Transverse colon (tissue), 4 donors: ENCODE data around the gene CCL22. TPM values are rescaled to one million over a fixed set of nuclear protein-coding genes. Genes with fewer than 3 reads are reported as not detected.
"Not testable (repeated sequence)": the region's sequence is repeated elsewhere in the genome, so short reads cannot be mapped to it uniquely, and the experiment has no call there.

ENCODE experiments used
- DNase-seq: peaks from one replicate; pipeline ENCODE4 v3.0.0-alpha.2; 2019
- H3K27ac ChIP-seq, 4 donors: fragments of 200-600 bp; sonication (generic); 2 replicates each; pipeline ENCODE4 v1.5.1; 2016 to 2018; ENCODE audit warnings: inconsistent platforms in 4 of 4
- H3K27me3 ChIP-seq: fragments of 200-600 bp; sonication (generic); 2 replicates; pipeline ENCODE4 v1.5.1; 2017; ENCODE audit warnings: inconsistent platforms
- H3K36me3 ChIP-seq, 4 donors: fragments of 200-600 bp; sonication (generic); 2 replicates each; pipeline ENCODE4 v1.5.1; 2017 to 2019; ENCODE audit warnings: inconsistent platforms in 4 of 4
- H3K4me1 ChIP-seq, 4 donors: fragments of 200-600 bp; sonication (generic); 2 replicates each; pipeline ENCODE4 v1.5.1; 2017 to 2020; ENCODE audit warnings: inconsistent platforms in 4 of 4
- H3K4me3 ChIP-seq, 4 donors: fragments of 200-600 bp; sonication (generic); 1 replicate in 1 of 4; 2 replicates in 3 of 4; pipeline versions ENCODE4 v1.5.1 to v1.6.1; 2017 to 2019; ENCODE audit warnings: inconsistent platforms in 4 of 4
- H3K9me3 ChIP-seq, 2 donors: fragments of 200-600 bp; sonication (generic); 2 replicates each; pipeline ENCODE4 v1.5.1; 2017 to 2019; ENCODE audit warnings: inconsistent platforms in 2 of 2
- CTCF ChIP-seq, 5 experiments: fragments of 200-600 bp in 3 of 5; fragments of 450-650 bp in 2 of 5; sonication (generic) in 3 of 5; IDR thresholded peaks; 1 replicate in 2 of 5; 2 replicates in 3 of 5; pipeline ENCODE4 v1.5.1; 2016 to 2017; ENCODE audit warnings: antibody characterized with exemption in 5 of 5, inconsistent platforms in 3 of 5, mild to moderate bottlenecking in 2 of 5, moderate library complexity in 1 of 5
- EP300 ChIP-seq: sonication (generic); formaldehyde crosslinking; IDR thresholded peaks from one replicate; pipeline ENCODE4 v1.6.1; 2017; ENCODE audit warnings: antibody characterized with exemption, low read depth
- POLR2A ChIP-seq: fragments of 450-650 bp; IDR thresholded peaks from one replicate; pipeline ENCODE4 v1.6.1; 2016; ENCODE audit warnings: antibody characterized with exemption, mild to moderate bottlenecking, moderate library complexity
- POLR2AphosphoS5 ChIP-seq, 3 donors: sonication (generic); formaldehyde crosslinking; IDR thresholded peaks; one replicate each; pipeline ENCODE4 v1.6.1; 2016; ENCODE audit warnings: antibody characterized with exemption in 3 of 3
- WGBS, 2 donors: methylation state at CpG; one replicate each; pipeline ENCODE4 v1.1.5; 2018; ENCODE audit warnings: low coverage in 1 of 2; 5-methylcytosine and 5-hydroxymethylcytosine counted together
- in situ Hi-C, 4 donors: fragments of 200-750 bp; cut with MboI; loops; one replicate each; pipeline versions ENCODE4 v1.15.0 to v1.15.1; 2017; ENCODE audit warnings: low sequenced_read_pairs in 3 of 4, low pct_ligation_motif_present in 1 of 4, low pct_unique_long_range_greater_than_20kb in 1 of 4
- intact Hi-C: fragments of 100-400 bp; cut with DNase I; formaldehyde crosslinking; loops from one replicate; pipeline ENCODE4 v1.15.1; 2023; ENCODE audit warnings: low total_unique reads
- total RNA-seq, 4 donors: library from RNA; depleted of rRNA; stranded (reverse); fragments of >200 nt; gene quantifications; one replicate each; pipeline ENCODE4 v1.1.0, GENCODE V29; 2016

CCL22 gene
- total RNA-seq, 4 donors from 2014 or later = 0.64 TPM; not detected in 3

- Histone ChIP-seq H3K27me3 (no peaks in the 10 kb centered on the region), H3K36me3 (no peaks in the 10 kb centered on the region), H3K9me3 (no peaks in the 10 kb centered on the region), H3K4me1 (peaks cover 9 to 22% (median 12%) of the 10 kb centered on the region in 4 donors), H3K4me3 (no peak overlapping the region), H3K27ac (no peak overlapping the region)
- TF ChIP-seq EP300 (no peak), CTCF (IDR thresholded peaks at IDR 0.05) (no peak), POLR2A (no peak), POLR2AphosphoS5 (IDR thresholded peaks at IDR 0.05) (no peak)
- no peak for DNase-seq
- WGBS, 2 donors = 80 to 92% methylated on average over 7 of the region's 7 CpGs
- intact Hi-C loops (no loop called here), in situ Hi-C loops (no loop called here)
Measured at GRCh38 chr16:57343221-57343620, 15.4 kb upstream of the CCL22 start.

GRCh38 chr16:57344094-57344493 is 14.5 kb upstream of the CCL22 start:
- 96 to 100% methylated on average over 2 to 5 of the region's 5 CpGs for WGBS, 2 donors
- H3K4me3 ChIP-seq, H3K27ac ChIP-seq, H3K9me3 ChIP-seq, H3K27me3 ChIP-seq, intact Hi-C loops, DNase-seq, H3K36me3 ChIP-seq, in situ Hi-C loops: not testable (repeated sequence)
- H3K4me1 ChIP-seq = peaks cover 9 to 22% (median 12%) of the 10 kb centered on the region in 4 donors

- intact Hi-C loops (no loop called here), in situ Hi-C loops (no loop called here)
- DNase-seq = no peak
- WGBS, 2 donors = 50 to 59% methylated on average over 2 of the region's 2 CpGs
- no peak overlapping the region for H3K27ac ChIP-seq
- H3K9me3 ChIP-seq = no peaks in the 10 kb centered on the region
- no peak for TF ChIP-seq CTCF (IDR thresholded peaks at IDR 0.05)
- peaks cover 4% of the 10 kb centered on the region for H3K27me3 ChIP-seq
- peaks cover 9 to 22% (median 12%) of the 10 kb centered on the region in 4 donors for H3K4me1 ChIP-seq
- no peaks in the 10 kb centered on the region for H3K36me3 ChIP-seq
- no peak overlapping the region for H3K4me3 ChIP-seq
Measured at GRCh38 chr16:57345021-57345420, 13.6 kb upstream of the CCL22 start.

GRCh38 chr16:57345666-57346204 is 12.8 kb upstream of the CCL22 start:
- WGBS, 2 donors = 59 to 64% methylated on average over 3 of the region's 3 CpGs
- TF ChIP-seq POLR2A (no peak), POLR2AphosphoS5 (IDR thresholded peaks at IDR 0.05) (no peak), CTCF (IDR thresholded peaks at IDR 0.05) (no peak), EP300 (no peak)
- Histone ChIP-seq H3K4me1 (peaks cover 9 to 18% (median 12%) of the 10 kb centered on the region in 4 donors), H3K36me3 (no peaks in the 10 kb centered on the region), H3K4me3 (no peak overlapping the region), H3K27me3 (peaks cover 4% of the 10 kb centered on the region), H3K27ac (no peak overlapping the region), H3K9me3 (no peaks in the 10 kb centered on the region)
- intact Hi-C loops (no loop called here), in situ Hi-C loops (no loop called here)
- DNase-seq = no peak

GRCh38 chr16:57347858-57348257 is 10.7 kb upstream of the CCL22 start:
- Histone ChIP-seq H3K4me3 (no peak overlapping the region), H3K4me1 (no peaks in the 10 kb centered on the region), H3K36me3 (no peaks in the 10 kb centered on the region), H3K9me3 (no peaks in the 10 kb centered on the region), H3K27ac (no peak overlapping the region), H3K27me3 (peaks cover 4% of the 10 kb centered on the region)
- WGBS, 2 donors = 88 to 90% methylated on average over 2 to 6 of the region's 6 CpGs
- DNase-seq = no peak
- intact Hi-C loops (no loop called here), in situ Hi-C loops (no loop called here)
- TF ChIP-seq CTCF (IDR thresholded peaks at IDR 0.05) (no peak), EP300 (no peak), POLR2AphosphoS5 (IDR thresholded peaks at IDR 0.05) (no peak), POLR2A (no peak)
